Esophagus squamous epithelium (tissue), 5 donors: ENCODE data around the gene QDPR. TPM values are rescaled to one million over a fixed set of nuclear protein-coding genes. Genes with fewer than 3 reads are reported as not detected.

Experiments used
- DNase-seq: peaks from one replicate; lab custom pipeline; 2025; lab: John Stamatoyannopoulos, UW
- H3K27ac ChIP-seq, 4 donors: fragments of 200-600 bp; sonication (generic); one replicate each; pipeline ENCODE4 v1.5.1; 2016 to 2019; ENCODE audit warnings: mild to moderate bottlenecking in 1 of 4
- H3K27me3 ChIP-seq, 4 donors: fragments of 200-600 bp; sonication (generic); 1 replicate in 3 of 4; 2 replicates in 1 of 4; pipeline versions ENCODE4 v1.5.1 to v1.6.0; 2017 to 2021; ENCODE audit warnings: antibody characterized with exemption in 1 of 4
- H3K36me3 ChIP-seq, 3 donors: fragments of 200-600 bp; sonication (generic); one replicate each; pipeline ENCODE4 v1.5.1; 2016 to 2019
- H3K4me1 ChIP-seq, 3 donors: fragments of 200-600 bp; sonication (generic); one replicate each; pipeline ENCODE4 v1.5.1; 2017 to 2019
- H3K4me3 ChIP-seq, 4 donors: fragments of 200-600 bp; sonication (generic); 1 replicate in 3 of 4; 2 replicates in 1 of 4; pipeline ENCODE4 v1.5.1; 2016 to 2019; ENCODE audit warnings: mild to moderate bottlenecking in 2 of 4, moderate library complexity in 1 of 4
- H3K9me3 ChIP-seq, 3 donors: fragments of 200-600 bp; sonication (generic); one replicate each; pipeline ENCODE4 v1.5.1; 2016 to 2019
- POLR2A ChIP-seq, 4 donors: fragments of 450-650 bp; IDR thresholded peaks; one replicate each; pipeline ENCODE4 v1.6.1; 2017; ENCODE audit warnings: antibody characterized with exemption in 4 of 4, mild to moderate bottlenecking in 4 of 4, moderate library complexity in 3 of 4
- WGBS, 2 donors: methylation state at CpG; one replicate each; pipeline ENCODE4 v1.1.5; 2018; 5-methylcytosine and 5-hydroxymethylcytosine counted together
- intact Hi-C: fragments of 100-400 bp; cut with DNase I; formaldehyde crosslinking; loops from one replicate; pipeline ENCODE4 v1.15.0; 2022
- total RNA-seq, 4 donors: library from RNA; depleted of rRNA; stranded (reverse); fragments of >200 nt; gene quantifications; one replicate each; pipeline ENCODE4 v1.1.0, GENCODE V29; 2016
- TF ChIP-seq, protein P1 (sequence below), 6 experiments: fragments of 450-650 bp in 4 of 6; fragments of 200-600 bp in 2 of 6; sonication (generic) in 2 of 6; IDR thresholded peaks; one replicate each; pipeline ENCODE4 v1.5.1; 2016 to 2019; ENCODE audit warnings: antibody characterized with exemption in 6 of 6, mild to moderate bottlenecking in 4 of 6, moderate library complexity in 4 of 6
- donor health status: DM: yes; HTN: yes; CAD: no.

Gene QDPR
- total RNA-seq, 4 donors from 2014 or later: 5.5 to 9.4 (median 8.5) TPM

DNA sequence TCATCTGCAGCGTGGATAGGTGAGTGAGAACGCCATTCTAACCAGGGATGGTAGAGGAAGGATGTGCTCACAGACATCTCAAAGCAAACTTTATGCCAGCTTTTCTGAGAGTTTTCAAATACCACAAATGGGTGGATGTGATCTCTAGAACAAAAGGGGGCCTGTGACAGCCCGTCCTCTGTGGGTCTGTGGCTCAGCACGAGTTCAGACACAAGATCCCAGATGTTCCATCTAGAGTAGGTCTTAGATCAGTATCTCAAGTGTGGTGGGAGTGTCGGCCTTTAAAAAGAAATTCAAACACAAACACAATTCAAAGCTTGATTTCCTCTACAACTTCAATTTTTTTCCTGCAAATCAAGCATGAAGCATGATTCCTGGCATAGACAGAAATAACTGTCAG is 22.8 kb downstream of the QDPR start:
- TF ChIP-seq POLR2A (IDR thresholded peaks at IDR 0.05): no peak
- TF ChIP-seq, protein P1, sequence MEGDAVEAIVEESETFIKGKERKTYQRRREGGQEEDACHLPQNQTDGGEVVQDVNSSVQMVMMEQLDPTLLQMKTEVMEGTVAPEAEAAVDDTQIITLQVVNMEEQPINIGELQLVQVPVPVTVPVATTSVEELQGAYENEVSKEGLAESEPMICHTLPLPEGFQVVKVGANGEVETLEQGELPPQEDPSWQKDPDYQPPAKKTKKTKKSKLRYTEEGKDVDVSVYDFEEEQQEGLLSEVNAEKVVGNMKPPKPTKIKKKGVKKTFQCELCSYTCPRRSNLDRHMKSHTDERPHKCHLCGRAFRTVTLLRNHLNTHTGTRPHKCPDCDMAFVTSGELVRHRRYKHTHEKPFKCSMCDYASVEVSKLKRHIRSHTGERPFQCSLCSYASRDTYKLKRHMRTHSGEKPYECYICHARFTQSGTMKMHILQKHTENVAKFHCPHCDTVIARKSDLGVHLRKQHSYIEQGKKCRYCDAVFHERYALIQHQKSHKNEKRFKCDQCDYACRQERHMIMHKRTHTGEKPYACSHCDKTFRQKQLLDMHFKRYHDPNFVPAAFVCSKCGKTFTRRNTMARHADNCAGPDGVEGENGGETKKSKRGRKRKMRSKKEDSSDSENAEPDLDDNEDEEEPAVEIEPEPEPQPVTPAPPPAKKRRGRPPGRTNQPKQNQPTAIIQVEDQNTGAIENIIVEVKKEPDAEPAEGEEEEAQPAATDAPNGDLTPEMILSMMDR (IDR thresholded peaks at IDR 0.05): no peak
- Histone ChIP-seq H3K36me3 (peaks cover 0 to 88% (median 9%) of the 10 kb centered on the region in 3 donors), H3K4me3 (no peak overlapping the region), H3K9me3 (no peaks in the 10 kb centered on the region), H3K27me3 (no peaks in the 10 kb centered on the region), H3K4me1 (no peaks in the 10 kb centered on the region), H3K27ac (no peak overlapping the region)
- DNase-seq: no peak
- intact Hi-C loops: no loop called here
- 76 to 79% methylated on average over 5 of the region's 5 CpGs for WGBS, 2 donors

DNA sequence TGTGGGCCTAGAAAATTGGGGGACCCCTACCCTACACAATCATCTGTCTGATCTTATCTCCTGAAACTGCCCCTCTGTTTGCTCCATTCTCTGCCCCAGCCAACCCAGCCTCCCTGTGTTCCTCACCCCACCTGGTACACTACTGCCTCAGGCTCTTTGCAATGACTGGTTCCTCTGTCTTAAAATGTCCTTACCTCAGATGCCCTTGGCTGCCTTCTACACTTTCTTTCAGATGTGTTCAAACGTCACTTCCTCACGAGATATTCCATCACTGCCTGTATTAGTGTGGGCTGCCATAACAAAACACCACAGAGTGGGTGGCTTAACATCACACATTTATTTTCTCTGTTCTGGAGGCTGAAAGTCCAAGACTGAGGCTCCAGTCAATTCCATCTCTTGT is 29.2 kb downstream of the QDPR start:
- Histone ChIP-seq H3K4me1 (no peaks in the 10 kb centered on the region), H3K4me3 (no peak overlapping the region), H3K27me3 (no peaks in the 10 kb centered on the region), H3K9me3 (peaks cover 0 to 9% (median 4%) of the 10 kb centered on the region in 3 donors), H3K36me3 (peaks cover 0 to 45% (median 0%) of the 10 kb centered on the region in 3 donors), H3K27ac (no peak overlapping the region)
- TF ChIP-seq, protein P1 (IDR thresholded peaks at IDR 0.05): no peak
- TF ChIP-seq POLR2A (IDR thresholded peaks at IDR 0.05): no peak
- intact Hi-C loops: no loop called here
- no peak for DNase-seq
- 86 to 87% methylated on average over 2 of the region's 2 CpGs for WGBS, 2 donors

DNA sequence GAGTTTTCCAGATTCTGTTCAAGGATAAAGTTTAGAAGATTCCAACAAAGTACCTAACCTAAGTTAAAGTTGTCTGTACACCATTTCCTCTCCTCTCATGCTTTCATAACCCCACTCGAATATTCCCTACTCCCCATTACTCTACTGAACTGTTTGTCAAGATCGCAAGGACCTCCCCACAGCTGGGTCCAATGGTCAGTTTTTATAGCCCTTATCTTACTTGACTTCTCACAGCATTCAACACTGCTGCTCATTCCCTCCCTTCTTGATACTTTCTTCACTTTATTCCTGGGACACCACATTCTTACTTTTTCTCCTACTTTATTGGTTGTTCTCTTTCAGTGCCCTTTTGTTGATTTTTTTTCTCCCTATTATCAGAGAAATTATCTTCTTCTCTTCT is 30.9 kb downstream of the QDPR start:
- H3K36me3 ChIP-seq: peaks cover 0 to 28% (median 0%) of the 10 kb centered on the region in 3 donors
- TF ChIP-seq, protein P1 (IDR thresholded peaks at IDR 0.05): no peak
- TF ChIP-seq POLR2A (IDR thresholded peaks at IDR 0.05): no peak
- no peaks in the 10 kb centered on the region for H3K4me1 ChIP-seq
- H3K27me3 ChIP-seq: no peaks in the 10 kb centered on the region
- intact Hi-C loops: no loop called here
- WGBS, 2 donors: 86 to 95% methylated on average over 2 of the region's 2 CpGs
- H3K4me3 ChIP-seq: no peak overlapping the region
- DNase-seq: no peak
- H3K27ac ChIP-seq: no peak overlapping the region
- peaks cover 0 to 9% (median 4%) of the 10 kb centered on the region in 3 donors for H3K9me3 ChIP-seq

DNA sequence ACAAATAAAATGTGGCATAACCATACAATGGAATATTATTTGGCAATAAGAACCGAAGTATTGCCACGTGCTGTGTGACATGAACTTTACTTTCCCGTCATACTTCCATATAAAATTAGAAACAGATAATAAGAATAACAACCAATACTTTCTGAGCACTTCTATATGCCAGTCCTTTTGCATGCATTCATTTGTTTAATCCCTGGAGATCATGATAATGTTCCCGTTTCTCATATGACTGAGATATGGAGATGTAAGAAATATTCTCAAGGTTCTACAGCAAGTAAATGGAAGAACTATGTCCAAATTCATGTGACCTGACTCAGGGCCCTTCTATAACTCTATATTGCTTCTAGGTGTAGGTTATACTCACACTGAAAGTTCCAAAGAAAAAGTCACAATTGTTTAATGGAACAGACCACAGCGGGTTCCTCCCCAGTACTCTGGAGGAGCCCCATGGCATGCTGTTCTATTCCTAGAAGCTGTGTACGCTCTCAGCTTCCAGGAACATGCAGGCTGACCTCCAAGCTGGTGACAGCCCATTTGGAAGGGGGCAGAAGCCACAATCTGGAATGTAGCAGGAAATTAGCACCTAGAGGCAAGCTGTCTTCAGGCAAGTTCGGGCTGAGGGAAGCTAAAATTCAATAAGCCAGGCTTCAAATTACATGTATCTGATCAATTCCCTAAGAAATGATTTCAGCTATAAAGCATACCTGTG is 31.5 kb downstream of the QDPR start:
- Histone ChIP-seq H3K27ac (no peak overlapping the region), H3K4me1 (no peaks in the 10 kb centered on the region), H3K36me3 (peaks cover 0 to 24% (median 0%) of the 10 kb centered on the region in 3 donors), H3K27me3 (no peaks in the 10 kb centered on the region), H3K4me3 (no peak overlapping the region), H3K9me3 (peaks cover 0 to 9% (median 4%) of the 10 kb centered on the region in 3 donors)
- TF ChIP-seq POLR2A (IDR thresholded peaks at IDR 0.05): no peak
- TF ChIP-seq, protein P1 (IDR thresholded peaks at IDR 0.05): no peak
- intact Hi-C loops: no loop called here
- no peak for DNase-seq
- 69 to 79% methylated on average over 7 of the region's 7 CpGs for WGBS, 2 donors

DNA sequence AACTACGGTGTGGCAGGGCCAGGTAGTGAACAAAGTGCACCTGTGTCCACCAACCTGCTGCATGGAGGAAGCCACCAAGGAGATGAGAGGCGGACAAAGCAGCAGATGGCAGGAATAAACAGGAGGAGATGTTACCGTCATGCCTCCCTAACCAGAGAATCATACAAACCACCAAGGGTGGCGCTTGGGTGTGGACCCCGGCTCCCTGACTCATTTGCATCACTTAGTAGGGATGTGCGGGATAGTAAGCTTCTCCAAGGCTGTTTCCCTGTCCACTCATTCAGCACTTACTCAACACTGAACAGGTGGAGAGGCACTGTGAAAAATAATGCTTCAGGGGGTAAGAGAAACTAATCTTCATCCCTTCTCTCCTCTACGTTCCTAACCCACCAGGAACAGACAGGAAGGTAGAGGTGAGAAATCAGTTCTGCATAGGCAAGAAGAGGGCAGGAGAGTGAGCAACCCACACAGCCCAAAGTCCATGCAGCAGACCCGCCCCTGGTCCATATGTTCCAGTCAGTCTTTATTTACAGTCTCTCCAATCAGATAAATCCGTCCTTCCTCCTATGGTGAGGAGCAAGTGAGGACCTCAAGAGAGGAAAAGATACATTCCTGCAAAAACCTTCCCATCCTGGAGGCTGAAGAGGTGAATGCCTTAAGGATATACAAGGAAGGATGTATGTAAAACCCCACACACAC is 34.0 kb downstream of the QDPR start:
- intact Hi-C loops: no loop called here
- DNase-seq: no peak
- H3K9me3 ChIP-seq: peaks cover 0 to 9% (median 4%) of the 10 kb centered on the region in 3 donors
- no peak for TF ChIP-seq POLR2A (IDR thresholded peaks at IDR 0.05)
- TF ChIP-seq, protein P1 (IDR thresholded peaks at IDR 0.05): no peak
- peaks cover 0 to 10% (median 0%) of the 10 kb centered on the region in 3 donors for H3K36me3 ChIP-seq
- 83 to 87% methylated on average over 5 to 9 of the region's 9 CpGs for WGBS, 2 donors
- H3K27me3 ChIP-seq: no peaks in the 10 kb centered on the region
- H3K4me1 ChIP-seq: no peaks in the 10 kb centered on the region
- no peak overlapping the region for H3K27ac ChIP-seq
- no peak overlapping the region for H3K4me3 ChIP-seq
